Colonic mucosa (tissue), 4 donors: ENCODE data around the gene GSTCD. TPM values are rescaled to one million over a fixed set of nuclear protein-coding genes. Genes with fewer than 3 reads are reported as not detected.

Experiments used
- DNase-seq: peaks from one replicate; pipeline ENCODE4 v3.0.0-alpha.2; 2020
- H3K27ac ChIP-seq: fragments of 200-600 bp; one replicate; pipeline ENCODE4 v1.8.0; 2021
- H3K27me3 ChIP-seq: fragments of 200-600 bp; one replicate; pipeline ENCODE4 v1.8.0; 2021
- H3K36me3 ChIP-seq: fragments of 200-600 bp; one replicate; pipeline ENCODE4 v1.8.0; 2021
- H3K4me1 ChIP-seq: fragments of 200-600 bp; one replicate; pipeline ENCODE4 v1.8.0; 2021; ENCODE audit warnings: mild to moderate bottlenecking
- H3K4me3 ChIP-seq: fragments of 200-600 bp; one replicate; pipeline ENCODE4 v1.8.0; 2021
- H3K9ac ChIP-seq, 2 donors: one replicate each; pipeline ENCODE4 v1.7.0; 2013; ENCODE audit warnings: control low read depth in 2 of 2, low read depth in 2 of 2, low read length in 2 of 2
- H3K9me3 ChIP-seq: fragments of 200-600 bp; one replicate; pipeline ENCODE4 v1.8.0; 2021
- intact Hi-C: fragments of 100-400 bp; cut with DNase I; formaldehyde crosslinking; loops from one replicate; pipeline ENCODE4 v1.14.1; 2022
- total RNA-seq, 2 donors: library from RNA; stranded (reverse); fragmentation: NEBNext Ultra II Directional in 1 of 2; extraction: Animal tissue kit (Norgen Biotek cat#: 25700) in 1 of 2; gene quantifications; one replicate each; pipeline ENCODE4 v1.2.1, GENCODE V29; 2021
- TF ChIP-seq, protein P1 (sequence below): fragments of 200-600 bp; IDR thresholded peaks from one replicate; pipeline ENCODE4 v1.8.0; 2022; ENCODE audit warnings: antibody characterized with exemption, mild to moderate bottlenecking
- donor health status: healthy.
- donor health status: DM: no; HTN: no; CAD: no.
- donor health status: DM: no; HTN: no; CAD: no.

Gene GSTCD
- total RNA-seq, 2 donors from 2014 or later: 9.0 to 17.5 TPM

DNA sequence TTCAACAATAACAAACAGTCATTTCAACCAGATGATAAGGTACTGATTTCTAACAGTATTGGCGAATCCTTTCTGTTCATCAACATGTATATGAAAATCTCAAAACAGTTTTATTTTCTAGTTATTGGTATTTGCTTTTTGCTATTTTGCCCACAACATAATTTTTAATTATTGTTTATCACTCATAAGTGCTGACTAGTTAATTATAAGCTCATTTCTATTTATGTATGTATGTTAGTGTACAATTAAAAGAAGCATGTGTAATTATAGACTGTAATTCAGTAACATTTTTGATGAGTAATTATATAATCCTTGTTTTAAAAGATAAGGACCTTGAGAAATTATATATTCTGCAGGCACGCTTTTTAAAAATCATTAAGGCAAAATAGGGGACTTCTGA, 119.5 kb downstream of the GSTCD start:
- H3K9ac ChIP-seq: no peak overlapping the region
- H3K4me1 ChIP-seq: no peaks in the 10 kb centered on the region
- no peak overlapping the region for H3K4me3 ChIP-seq
- no peaks in the 10 kb centered on the region for H3K9me3 ChIP-seq
- no peaks in the 10 kb centered on the region for H3K27me3 ChIP-seq
- intact Hi-C loops: no loop called here
- TF ChIP-seq, protein P1, sequence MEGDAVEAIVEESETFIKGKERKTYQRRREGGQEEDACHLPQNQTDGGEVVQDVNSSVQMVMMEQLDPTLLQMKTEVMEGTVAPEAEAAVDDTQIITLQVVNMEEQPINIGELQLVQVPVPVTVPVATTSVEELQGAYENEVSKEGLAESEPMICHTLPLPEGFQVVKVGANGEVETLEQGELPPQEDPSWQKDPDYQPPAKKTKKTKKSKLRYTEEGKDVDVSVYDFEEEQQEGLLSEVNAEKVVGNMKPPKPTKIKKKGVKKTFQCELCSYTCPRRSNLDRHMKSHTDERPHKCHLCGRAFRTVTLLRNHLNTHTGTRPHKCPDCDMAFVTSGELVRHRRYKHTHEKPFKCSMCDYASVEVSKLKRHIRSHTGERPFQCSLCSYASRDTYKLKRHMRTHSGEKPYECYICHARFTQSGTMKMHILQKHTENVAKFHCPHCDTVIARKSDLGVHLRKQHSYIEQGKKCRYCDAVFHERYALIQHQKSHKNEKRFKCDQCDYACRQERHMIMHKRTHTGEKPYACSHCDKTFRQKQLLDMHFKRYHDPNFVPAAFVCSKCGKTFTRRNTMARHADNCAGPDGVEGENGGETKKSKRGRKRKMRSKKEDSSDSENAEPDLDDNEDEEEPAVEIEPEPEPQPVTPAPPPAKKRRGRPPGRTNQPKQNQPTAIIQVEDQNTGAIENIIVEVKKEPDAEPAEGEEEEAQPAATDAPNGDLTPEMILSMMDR: no peak
- H3K36me3 ChIP-seq: no peaks in the 10 kb centered on the region
- no peak for DNase-seq
- no peak overlapping the region for H3K27ac ChIP-seq

DNA sequence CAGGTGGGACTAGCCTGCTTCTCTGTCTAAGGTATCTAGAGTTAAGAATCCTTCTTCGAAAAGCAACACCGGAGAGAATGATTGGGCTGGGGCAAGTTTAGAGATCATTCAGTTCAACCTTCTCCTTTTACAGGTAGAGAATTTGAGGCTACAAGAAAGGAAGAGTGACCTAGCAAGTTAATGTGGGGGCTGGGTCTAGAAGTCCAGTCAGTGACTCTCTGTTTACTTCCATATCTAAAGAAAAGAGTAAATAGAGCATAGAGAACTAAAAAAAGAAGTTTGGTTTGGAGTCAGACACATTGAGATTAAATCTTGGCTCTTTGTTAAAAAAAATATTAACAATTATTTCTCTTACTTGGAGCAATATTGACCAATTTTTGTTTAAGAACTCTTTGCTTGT, 122.6 kb downstream of the GSTCD start:
- Histone ChIP-seq H3K27me3 (no peaks in the 10 kb centered on the region), H3K9me3 (no peaks in the 10 kb centered on the region), H3K4me1 (no peaks in the 10 kb centered on the region), H3K4me3 (no peak overlapping the region), H3K27ac (no peak overlapping the region), H3K9ac (no peak overlapping the region), H3K36me3 (no peaks in the 10 kb centered on the region)
- intact Hi-C loops: no loop called here
- TF ChIP-seq, protein P1: no peak
- no peak for DNase-seq

DNA sequence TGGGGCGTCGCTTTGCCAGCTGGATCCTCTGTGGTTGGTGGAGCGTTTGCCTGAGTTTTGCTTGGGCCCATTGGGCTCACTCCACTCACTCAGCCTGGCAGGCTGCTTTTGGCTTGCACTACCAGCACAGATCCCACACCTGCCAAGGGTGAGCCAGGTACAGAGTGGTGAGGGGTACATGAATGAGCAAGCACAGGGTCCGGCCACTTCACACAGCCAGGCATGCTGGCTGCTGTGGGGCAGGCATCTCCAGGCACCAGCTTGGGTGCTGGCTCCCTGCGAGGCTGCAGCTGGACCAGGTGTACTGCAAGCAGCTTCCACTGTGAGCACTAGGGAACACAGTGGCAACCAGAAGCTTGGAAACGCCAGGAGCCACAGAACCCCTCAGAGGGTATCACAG, 126.6 kb downstream of the GSTCD start:
- H3K4me3 ChIP-seq: no peak overlapping the region
- intact Hi-C loops: no loop called here
- H3K9ac ChIP-seq: no peak overlapping the region
- H3K36me3 ChIP-seq: no peaks in the 10 kb centered on the region
- DNase-seq: no peak
- TF ChIP-seq, protein P1: no peak
- no peaks in the 10 kb centered on the region for H3K27me3 ChIP-seq
- H3K27ac ChIP-seq: no peak overlapping the region
- no peaks in the 10 kb centered on the region for H3K4me1 ChIP-seq
- H3K9me3 ChIP-seq: no peaks in the 10 kb centered on the region

DNA sequence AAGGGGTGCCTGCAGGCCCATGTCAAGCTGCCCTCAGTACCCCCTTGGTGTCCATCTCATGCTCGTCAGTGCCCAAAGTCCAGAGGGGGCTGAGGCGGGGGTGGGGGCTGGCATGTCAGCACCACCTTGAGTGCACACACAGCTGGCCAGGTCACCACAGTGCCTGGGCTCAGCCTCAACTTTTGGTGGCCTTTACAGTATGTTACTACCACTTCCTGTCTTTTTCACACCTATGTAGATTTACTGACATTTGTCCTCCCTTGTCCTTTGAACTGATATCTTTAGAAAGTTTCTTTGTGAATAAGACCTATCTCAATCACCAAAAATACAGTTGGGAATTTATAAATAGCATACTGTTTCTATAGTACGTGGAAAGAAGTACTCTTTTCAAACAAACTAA, 128.0 kb downstream of the GSTCD start:
- Histone ChIP-seq H3K4me3 (no peak overlapping the region), H3K9ac (no peak overlapping the region), H3K4me1 (no peaks in the 10 kb centered on the region), H3K9me3 (no peaks in the 10 kb centered on the region), H3K36me3 (no peaks in the 10 kb centered on the region), H3K27ac (no peak overlapping the region), H3K27me3 (no peaks in the 10 kb centered on the region)
- no peak for DNase-seq
- intact Hi-C loops: no loop called here
- TF ChIP-seq, protein P1: no peak

DNA sequence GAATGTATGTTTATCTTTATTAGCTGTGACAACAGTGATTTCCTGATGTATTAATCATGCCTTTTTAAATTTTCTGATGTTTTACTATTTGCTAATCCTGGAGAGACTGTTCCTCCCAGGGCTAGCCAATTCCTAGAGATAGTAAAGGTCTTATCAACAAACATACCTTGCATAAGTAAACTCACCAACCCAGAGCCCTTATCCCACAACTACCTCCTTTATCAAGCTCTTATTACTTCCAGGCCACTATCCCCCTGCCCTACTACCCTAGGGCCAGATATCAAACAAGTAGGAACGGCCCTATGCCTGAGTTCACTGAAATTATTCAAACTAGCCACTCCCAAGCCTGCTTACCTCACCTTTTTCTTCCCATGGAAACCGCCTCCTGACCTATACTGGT, 128.5 kb downstream of the GSTCD start:
- H3K27me3 ChIP-seq: no peaks in the 10 kb centered on the region
- TF ChIP-seq, protein P1: no peak
- H3K4me1 ChIP-seq: no peaks in the 10 kb centered on the region
- no peak overlapping the region for H3K9ac ChIP-seq
- H3K36me3 ChIP-seq: no peaks in the 10 kb centered on the region
- H3K9me3 ChIP-seq: no peaks in the 10 kb centered on the region
- intact Hi-C loops: no loop called here
- no peak overlapping the region for H3K4me3 ChIP-seq
- H3K27ac ChIP-seq: no peak overlapping the region
- DNase-seq: no peak

DNA sequence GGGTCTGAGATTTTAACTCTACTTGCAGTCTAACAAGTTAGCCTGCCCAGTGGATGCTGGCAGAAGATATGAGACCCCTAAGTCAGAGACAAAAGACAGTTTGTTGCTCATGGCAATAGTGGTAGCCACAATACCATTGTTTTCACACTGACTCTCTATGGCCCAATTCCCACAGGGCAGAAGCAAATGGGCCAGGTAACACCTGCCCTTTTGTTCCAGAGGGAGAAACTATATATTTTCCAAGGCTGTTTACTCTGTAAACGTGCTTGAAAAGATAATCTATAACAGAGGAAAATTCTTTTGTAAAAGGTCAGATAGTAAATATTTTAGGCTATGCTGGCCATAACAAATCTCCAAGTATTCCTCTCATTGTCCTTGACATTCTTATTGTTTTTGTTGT, 129.5 kb downstream of the GSTCD start:
- H3K4me1 ChIP-seq: no peaks in the 10 kb centered on the region
- DNase-seq: no peak
- no peak overlapping the region for H3K9ac ChIP-seq
- intact Hi-C loops: no loop called here
- H3K4me3 ChIP-seq: no peak overlapping the region
- H3K27me3 ChIP-seq: no peaks in the 10 kb centered on the region
- no peak overlapping the region for H3K27ac ChIP-seq
- H3K9me3 ChIP-seq: no peaks in the 10 kb centered on the region
- H3K36me3 ChIP-seq: no peaks in the 10 kb centered on the region
- TF ChIP-seq, protein P1: no peak
